Measurements from ENCODE around the gene ARSG.

DNA sequence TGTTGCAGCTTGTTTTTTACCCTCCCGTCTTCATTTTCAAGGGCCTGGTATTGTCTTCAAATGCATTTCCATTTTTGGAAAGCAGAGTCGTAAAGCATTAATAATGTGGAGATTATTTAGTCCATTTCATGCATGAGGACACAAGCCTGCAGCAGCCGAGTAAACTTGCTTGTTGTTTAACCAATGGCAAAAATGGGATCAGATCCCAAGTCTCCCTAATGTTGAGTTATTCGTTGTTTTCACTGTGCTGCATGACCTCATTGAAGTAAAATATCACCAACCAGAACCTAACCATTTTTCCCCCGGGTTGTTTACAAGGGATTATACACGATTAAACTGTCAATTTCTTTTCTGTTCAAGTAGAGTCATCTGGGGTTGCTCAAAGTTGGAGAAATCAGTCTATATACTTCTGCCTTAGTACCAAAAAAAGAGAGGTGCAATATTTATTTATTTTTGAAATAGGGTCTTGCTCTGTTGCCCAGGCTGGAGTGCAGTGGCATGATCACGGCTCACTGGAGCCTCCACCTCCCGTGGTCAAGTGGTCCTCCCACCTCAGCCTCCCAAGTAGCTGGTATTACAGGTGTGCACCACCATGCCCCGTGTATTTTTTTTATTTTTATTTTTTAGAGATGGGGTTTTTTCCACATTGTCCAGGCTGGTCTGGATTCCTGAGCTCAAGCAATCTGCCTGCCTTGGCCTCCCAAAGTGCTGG, 31.1 kb upstream of the ARSG start:
- TF ChIP-seq, protein P1, sequence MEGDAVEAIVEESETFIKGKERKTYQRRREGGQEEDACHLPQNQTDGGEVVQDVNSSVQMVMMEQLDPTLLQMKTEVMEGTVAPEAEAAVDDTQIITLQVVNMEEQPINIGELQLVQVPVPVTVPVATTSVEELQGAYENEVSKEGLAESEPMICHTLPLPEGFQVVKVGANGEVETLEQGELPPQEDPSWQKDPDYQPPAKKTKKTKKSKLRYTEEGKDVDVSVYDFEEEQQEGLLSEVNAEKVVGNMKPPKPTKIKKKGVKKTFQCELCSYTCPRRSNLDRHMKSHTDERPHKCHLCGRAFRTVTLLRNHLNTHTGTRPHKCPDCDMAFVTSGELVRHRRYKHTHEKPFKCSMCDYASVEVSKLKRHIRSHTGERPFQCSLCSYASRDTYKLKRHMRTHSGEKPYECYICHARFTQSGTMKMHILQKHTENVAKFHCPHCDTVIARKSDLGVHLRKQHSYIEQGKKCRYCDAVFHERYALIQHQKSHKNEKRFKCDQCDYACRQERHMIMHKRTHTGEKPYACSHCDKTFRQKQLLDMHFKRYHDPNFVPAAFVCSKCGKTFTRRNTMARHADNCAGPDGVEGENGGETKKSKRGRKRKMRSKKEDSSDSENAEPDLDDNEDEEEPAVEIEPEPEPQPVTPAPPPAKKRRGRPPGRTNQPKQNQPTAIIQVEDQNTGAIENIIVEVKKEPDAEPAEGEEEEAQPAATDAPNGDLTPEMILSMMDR (IDR thresholded peaks at IDR 0.05; ENCODE audit: low read length), result no peak
- no peak for TF ChIP-seq EZH2 (IDR thresholded peaks at IDR 0.05; ENCODE audit: borderline replicate concordance, low read length)

Data from OCI-LY1 (cell line).